Stimulated activated CD8-positive, alpha-beta memory T cell treated with anti-CD3 and anti-CD28 coated beads, Interleukin-2, amount 100 ng/mL, for 1 hour (primary cell): ENCODE measurements around the gene KMT5B.
A peak's percentile ranks its signal among the peaks of the same experiment; 100 is the strongest.

Experiments used
- DNase-seq, 2 donors: peaks; one replicate each; pipeline ENCODE4 v3.0.0-alpha.2; 2020; ENCODE audit warnings: low read depth in 2 of 2

Gene KMT5B

GRCh38 chr11:68146010-68146540 lies 67.0 kb downstream of the KMT5B start:
- DNase-seq, result no peak

GRCh38 chr11:68145120-68145866 lies 67.8 kb downstream of the KMT5B start:
- DNase-seq, result no peak

GRCh38 chr11:68143310-68143689 lies 69.8 kb downstream of the KMT5B start:
- DNase-seq, result no peak

GRCh38 chr11:68142441-68143309 lies 70.4 kb downstream of the KMT5B start:
- no peak for DNase-seq

- peak in 1 of 2 donors; percentile 24 for DNase-seq
Measured at GRCh38 chr11:68142028-68142412, 71.1 kb downstream of the KMT5B start.

- no peak for DNase-seq
Measured at GRCh38 chr11:68141246-68142027, 71.7 kb downstream of the KMT5B start.

- DNase-seq, result no peak
Measured at GRCh38 chr11:68140496-68141245, 72.4 kb downstream of the KMT5B start.

- DNase-seq, result no peak
Measured at GRCh38 chr11:68138237-68138636, 74.9 kb downstream of the KMT5B start.

- DNase-seq, result no peak
Measured at GRCh38 chr11:68137833-68138232, 75.3 kb downstream of the KMT5B start.

GRCh38 chr11:68136866-68137265 lies 76.2 kb downstream of the KMT5B start:
- DNase-seq, result no peak

GRCh38 chr11:68135161-68135560 lies 77.9 kb downstream of the KMT5B start:
- DNase-seq, result no peak

- DNase-seq, result no peak
Measured at GRCh38 chr11:68133761-68134160, 79.3 kb downstream of the KMT5B start.

GRCh38 chr11:68130121-68130520 lies 83.0 kb downstream of the KMT5B start:
- DNase-seq, result no peak

- no peak for DNase-seq
Measured at GRCh38 chr11:68128682-68129327, 84.3 kb downstream of the KMT5B start.

GRCh38 chr11:68127714-68128681 lies 85.1 kb downstream of the KMT5B start:
- DNase-seq, result no peak

- DNase-seq, result no peak
Measured at GRCh38 chr11:68125164-68125563, 87.9 kb downstream of the KMT5B start.

- DNase-seq, result no peak
Measured at GRCh38 chr11:68122936-68123539, 90.1 kb downstream of the KMT5B start.

- peak; percentile 72 to 75 for DNase-seq
Measured at GRCh38 chr11:68121067-68121899, 91.8 kb downstream of the KMT5B start, which contains the start of gene CHKA. Gene CHKA, minus strand, starts transcription at chr11:68121388. Its CDS starts 211 bp downstream, at chr11:68121177.
